ENCODE measurements around the gene TRO. TPM values are rescaled to one million over a fixed set of nuclear protein-coding genes. Genes with fewer than 3 reads are reported as not detected.

Gene TRO
- 22.4 and 25.6 TPM in 2 replicates for total RNA-seq

- Histone ChIP-seq H3K9me3 (ENCODE audit: low read depth, low read length) (no peaks in the 10 kb centered on the region), H3K27ac (ENCODE audit: low read depth, low read length) (no peak within 1 kb of the TSS), H3K79me2 (ENCODE audit: insufficient read depth, low read length) (no peaks in the 10 kb centered on the region), H2AFZ (ENCODE audit: low read length) (peak within 1 kb of the TSS; percentile 78), H4K20me1 (ENCODE audit: insufficient read depth, low read length) (no peaks in the 10 kb centered on the region), H3K4me3 (ENCODE audit: insufficient read depth, low read length) (peak within 1 kb of the TSS; percentile 80), H3K27me3 (ENCODE audit: insufficient read depth, low read length) (no peaks in the 10 kb centered on the region), H3K4me2 (ENCODE audit: insufficient read depth, low read length) (peak within 1 kb of the TSS; percentile 82), H3K4me1 (ENCODE audit: insufficient read depth, low read length) (no peaks in the 10 kb centered on the region), H3K36me3 (ENCODE audit: insufficient read depth, low read length) (peaks cover 5% of the 10 kb centered on the region)
- DNase-seq (ENCODE audit: insufficient read length, low spot score, missing footprints) = peak; percentile 54
- no peak for TF ChIP-seq CTCF (IDR thresholded peaks at IDR 0.05; ENCODE audit: extremely low read depth, low read depth, low read length)
These were observed at the start of gene TRO for GRCh38 chrX:54920610-54921426. Gene TRO (plus strand): TSS chrX:54920824. CDS start chrX:54922247, 1,423 bp downstream.

GRCh38 chrX:54885740-54886139, 34.9 kb upstream of the TRO start:
- Histone ChIP-seq H2AFZ (ENCODE audit: low read length) (no peak overlapping the region), H3K27ac (ENCODE audit: low read depth, low read length) (no peak overlapping the region), H3K36me3 (ENCODE audit: insufficient read depth, low read length) (no peaks in the 10 kb centered on the region), H3K4me1 (ENCODE audit: insufficient read depth, low read length) (no peaks in the 10 kb centered on the region), H3K79me2 (ENCODE audit: insufficient read depth, low read length) (no peaks in the 10 kb centered on the region), H3K4me2 (ENCODE audit: insufficient read depth, low read length) (no peak overlapping the region), H3K4me3 (ENCODE audit: insufficient read depth, low read length) (no peak overlapping the region), H3K27me3 (ENCODE audit: insufficient read depth, low read length) (no peaks in the 10 kb centered on the region), H3K9me3 (ENCODE audit: low read depth, low read length) (no peaks in the 10 kb centered on the region), H4K20me1 (ENCODE audit: insufficient read depth, low read length) (no peaks in the 10 kb centered on the region)
- TF ChIP-seq CTCF (IDR thresholded peaks at IDR 0.05; ENCODE audit: extremely low read depth, low read depth, low read length) = no peak
- DNase-seq (ENCODE audit: insufficient read length, low spot score, missing footprints) = no peak

GRCh38 chrX:54891573-54891972, 29.1 kb upstream of the TRO start:
- Histone ChIP-seq H3K36me3 (ENCODE audit: insufficient read depth, low read length) (no peaks in the 10 kb centered on the region), H3K27ac (ENCODE audit: low read depth, low read length) (no peak overlapping the region), H3K4me3 (ENCODE audit: insufficient read depth, low read length) (no peak overlapping the region), H3K27me3 (ENCODE audit: insufficient read depth, low read length) (no peaks in the 10 kb centered on the region), H3K9me3 (ENCODE audit: low read depth, low read length) (no peaks in the 10 kb centered on the region), H3K4me2 (ENCODE audit: insufficient read depth, low read length) (no peak overlapping the region), H3K79me2 (ENCODE audit: insufficient read depth, low read length) (no peaks in the 10 kb centered on the region), H4K20me1 (ENCODE audit: insufficient read depth, low read length) (no peaks in the 10 kb centered on the region), H2AFZ (ENCODE audit: low read length) (no peak overlapping the region), H3K4me1 (ENCODE audit: insufficient read depth, low read length) (no peaks in the 10 kb centered on the region)
- TF ChIP-seq CTCF (IDR thresholded peaks at IDR 0.05; ENCODE audit: extremely low read depth, low read depth, low read length) = peak; percentile 45
- no peak for DNase-seq (ENCODE audit: insufficient read length, low spot score, missing footprints)

- no peak overlapping the region for H3K4me3 ChIP-seq (ENCODE audit: insufficient read depth, low read length)
- no peaks in the 10 kb centered on the region for H3K79me2 ChIP-seq (ENCODE audit: insufficient read depth, low read length)
- no peak overlapping the region for H3K4me2 ChIP-seq (ENCODE audit: insufficient read depth, low read length)
- H3K9me3 ChIP-seq (ENCODE audit: low read depth, low read length) = no peaks in the 10 kb centered on the region
- H3K27ac ChIP-seq (ENCODE audit: low read depth, low read length) = no peak overlapping the region
- no peak overlapping the region for H2AFZ ChIP-seq (ENCODE audit: low read length)
- no peaks in the 10 kb centered on the region for H3K27me3 ChIP-seq (ENCODE audit: insufficient read depth, low read length)
- H3K36me3 ChIP-seq (ENCODE audit: insufficient read depth, low read length) = no peaks in the 10 kb centered on the region
- no peaks in the 10 kb centered on the region for H4K20me1 ChIP-seq (ENCODE audit: insufficient read depth, low read length)
- TF ChIP-seq CTCF (IDR thresholded peaks at IDR 0.05; ENCODE audit: extremely low read depth, low read depth, low read length) = no peak
- no peak for DNase-seq (ENCODE audit: insufficient read length, low spot score, missing footprints)
- H3K4me1 ChIP-seq (ENCODE audit: insufficient read depth, low read length) = no peaks in the 10 kb centered on the region
These were observed 26.5 kb upstream of the TRO start for GRCh38 chrX:54894159-54894558.
